ENCODE results near the gene ELK4.

ELK4 gene

DNA sequence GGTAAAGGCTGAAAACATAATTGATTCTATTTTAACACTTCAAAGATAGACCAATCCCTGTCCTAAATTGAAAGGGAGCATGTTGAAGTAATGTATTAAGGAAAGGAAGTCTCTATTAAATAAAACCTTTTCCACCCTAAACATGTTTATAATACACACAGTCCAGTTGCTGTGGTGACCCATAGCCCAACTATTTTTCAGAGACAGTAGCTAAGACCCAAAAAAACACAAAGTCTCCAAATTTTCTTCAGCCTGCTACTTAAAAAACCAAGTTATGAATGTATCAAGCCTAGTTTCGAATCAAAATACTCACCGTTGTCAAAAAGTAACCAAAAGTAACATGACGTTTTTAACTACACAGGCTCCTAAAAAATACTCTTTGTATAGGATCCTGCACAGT is 1.6 kb downstream of the ELK4 start:
- no peak for DNase-seq (ENCODE audit: low read depth, low spot score)

DNA sequence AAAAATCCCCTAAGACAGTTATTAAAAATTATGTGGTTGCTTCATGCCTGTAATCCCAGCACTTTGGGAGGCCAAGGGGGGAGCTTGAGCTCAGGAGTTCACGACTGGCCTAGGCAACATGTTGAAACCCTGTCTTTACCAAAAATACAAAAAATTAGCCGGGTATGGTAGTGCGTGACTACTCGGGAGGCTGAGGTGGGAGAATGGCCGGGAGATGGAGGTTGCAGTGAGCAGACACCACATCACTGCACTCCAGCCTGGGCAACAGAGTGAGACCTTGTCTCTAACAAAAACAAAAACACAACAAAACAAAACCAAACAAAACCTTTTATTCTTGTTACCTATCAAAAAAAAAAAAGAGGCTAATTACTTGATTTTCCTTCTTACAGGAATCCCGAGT is 2.1 kb downstream of the ELK4 start:
- DNase-seq (ENCODE audit: low read depth, low spot score) = no peak

DNA sequence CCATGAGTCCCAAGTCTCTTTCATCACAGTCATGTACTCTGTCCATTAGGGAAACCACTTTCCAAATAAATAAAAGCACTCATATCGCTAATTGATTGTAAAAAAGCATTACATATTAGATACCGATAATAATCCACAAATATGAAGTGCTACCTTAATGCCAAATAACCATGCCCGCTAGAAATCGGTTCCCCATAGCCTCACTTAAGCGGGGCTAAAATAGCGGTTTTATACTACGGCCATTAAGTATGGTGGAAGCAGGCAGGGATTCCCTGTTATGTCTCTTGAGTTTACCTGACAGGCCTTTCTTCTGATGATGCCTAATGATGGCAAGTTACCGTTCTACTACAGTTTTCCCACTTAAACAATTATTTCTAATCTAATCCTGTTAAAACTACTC is 3.9 kb downstream of the ELK4 start:
- DNase-seq (ENCODE audit: low read depth, low spot score) = no peak

DNA sequence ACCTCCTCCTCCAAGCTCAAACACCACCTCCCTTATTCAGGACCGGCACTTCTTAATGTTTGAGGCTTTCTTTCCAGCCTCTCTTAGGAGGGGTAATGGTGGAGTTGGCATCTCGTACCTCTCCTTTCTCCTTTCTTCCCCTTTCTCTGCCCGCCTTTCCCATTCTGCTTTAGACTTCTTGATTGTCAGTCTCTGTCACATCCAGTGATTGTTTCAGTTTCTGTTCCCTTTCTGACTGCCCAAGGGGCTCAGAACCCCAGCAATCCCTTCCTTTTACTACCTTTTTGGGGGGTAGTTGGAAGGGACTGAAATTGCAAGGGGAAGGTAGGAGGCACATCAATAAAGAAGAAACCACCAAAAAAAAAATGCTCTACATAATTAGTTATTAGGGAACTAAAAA is 5.6 kb downstream of the ELK4 start:
- DNase-seq (ENCODE audit: low read depth, low spot score) = no peak

DNA sequence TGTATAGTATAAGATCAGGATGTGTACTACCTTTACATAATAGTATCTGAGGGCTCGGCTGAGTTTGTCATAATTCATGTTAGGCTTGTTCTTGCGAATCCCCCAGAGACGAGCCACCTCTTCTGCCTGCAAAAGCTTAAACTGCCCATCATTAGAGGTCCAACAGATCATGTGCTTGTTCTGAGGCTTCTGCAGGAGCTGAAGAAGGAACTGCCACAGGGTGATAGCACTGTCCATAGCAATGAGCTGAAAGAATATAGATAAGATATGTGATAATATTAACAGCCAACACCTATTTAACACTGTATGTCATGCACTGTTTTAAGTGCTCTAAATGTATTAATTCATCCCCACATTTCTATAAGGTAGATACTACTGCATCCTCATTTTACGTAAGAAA is 8.2 kb downstream of the ELK4 start:
- no peak for DNase-seq (ENCODE audit: low read depth, low spot score)

DNA sequence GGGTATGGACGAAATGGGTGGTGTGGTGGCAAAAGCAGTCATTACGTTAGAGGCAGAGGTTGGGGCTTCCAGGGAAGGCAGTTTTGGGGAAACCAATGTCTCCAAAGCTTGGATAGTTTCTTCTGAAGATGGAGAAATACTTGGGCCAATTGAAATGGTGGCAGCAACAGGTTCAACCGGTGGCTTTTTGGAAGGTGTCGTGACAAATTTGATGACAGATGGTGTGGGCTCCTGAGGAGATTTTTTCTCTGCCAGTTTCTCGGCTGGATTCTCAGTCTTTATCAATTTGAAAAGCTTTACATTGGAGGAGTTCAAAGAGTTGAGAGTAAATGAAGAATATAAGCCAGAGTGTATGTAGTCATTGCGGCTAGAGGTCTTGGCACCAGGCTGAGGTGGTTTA is 11.5 kb downstream of the ELK4 start:
- no peak for DNase-seq (ENCODE audit: low read depth, low spot score)

DNA sequence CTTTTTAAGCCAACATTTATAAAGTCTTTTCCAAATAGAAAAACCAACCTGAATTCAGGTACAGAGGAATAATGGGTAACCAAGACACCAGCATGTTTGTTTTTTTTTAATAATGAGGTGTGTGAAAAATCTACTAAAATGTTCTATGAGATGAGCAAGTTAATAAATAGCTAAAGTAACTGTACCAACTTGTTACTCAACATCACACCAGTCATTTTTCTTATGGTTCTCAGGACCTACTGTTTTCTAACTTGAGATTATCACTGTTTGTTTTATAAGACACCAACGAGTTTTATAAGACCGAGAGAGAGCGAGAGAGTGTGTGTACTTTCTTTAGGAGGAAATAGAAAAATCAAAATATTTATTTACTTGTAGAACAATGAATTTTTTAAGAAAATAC is 12.4 kb downstream of the ELK4 start:
- DNase-seq (ENCODE audit: low read depth, low spot score) = no peak

DNA sequence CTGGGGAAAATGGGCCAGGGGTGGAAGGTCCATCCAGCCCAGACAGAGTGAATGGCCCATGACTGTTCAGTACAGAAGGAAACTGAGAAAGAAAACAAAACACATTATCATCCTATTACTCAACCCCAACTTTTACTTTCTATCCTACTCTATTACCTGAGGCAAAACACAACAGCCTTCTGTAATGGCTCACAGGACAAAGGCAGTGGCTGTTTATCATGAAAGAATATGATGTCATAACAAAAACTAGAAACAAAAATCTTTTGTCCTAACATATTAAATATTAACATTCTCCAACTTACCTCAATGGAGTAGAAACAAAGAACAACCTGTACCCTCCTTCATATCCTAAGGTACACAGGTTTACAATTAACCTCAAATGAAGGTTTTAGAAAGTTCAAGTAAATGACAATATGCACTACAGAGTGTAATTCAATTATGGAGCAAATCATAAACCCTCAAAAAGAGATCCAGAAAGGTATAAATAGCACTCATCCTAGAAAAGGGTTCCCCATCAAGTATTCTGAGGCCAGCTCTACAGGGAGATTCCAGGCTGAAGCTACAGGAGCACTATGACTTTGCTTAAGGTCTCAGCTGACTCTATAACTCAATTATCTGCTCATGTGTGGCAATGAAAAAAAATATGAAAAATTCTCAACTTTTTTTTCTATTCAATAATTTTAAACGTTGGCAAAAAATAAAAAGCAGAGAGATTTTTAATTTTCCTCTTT is 15.1 kb downstream of the ELK4 start:
- no peak for DNase-seq (ENCODE audit: low read depth, low spot score)

DNA sequence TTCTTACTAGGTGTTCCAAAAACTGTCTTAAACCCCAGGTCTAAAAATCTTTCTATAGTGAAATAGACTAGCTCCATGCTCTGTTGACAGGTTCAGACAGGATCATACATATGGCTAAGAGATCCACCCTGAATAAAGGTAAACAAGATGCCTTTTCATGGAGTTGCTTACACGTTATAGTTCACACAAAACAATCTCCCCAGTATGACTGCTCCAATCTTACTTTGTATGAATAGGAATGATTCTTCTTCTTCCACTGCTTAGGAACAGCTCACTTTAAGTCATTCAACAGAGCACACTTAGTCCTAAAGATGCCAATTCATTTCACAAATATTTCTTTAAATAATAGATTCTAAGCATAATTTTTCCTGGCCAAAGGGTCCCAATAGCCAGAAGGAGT is 16.0 kb downstream of the ELK4 start:
- DNase-seq (ENCODE audit: low read depth, low spot score) = no peak

DNA sequence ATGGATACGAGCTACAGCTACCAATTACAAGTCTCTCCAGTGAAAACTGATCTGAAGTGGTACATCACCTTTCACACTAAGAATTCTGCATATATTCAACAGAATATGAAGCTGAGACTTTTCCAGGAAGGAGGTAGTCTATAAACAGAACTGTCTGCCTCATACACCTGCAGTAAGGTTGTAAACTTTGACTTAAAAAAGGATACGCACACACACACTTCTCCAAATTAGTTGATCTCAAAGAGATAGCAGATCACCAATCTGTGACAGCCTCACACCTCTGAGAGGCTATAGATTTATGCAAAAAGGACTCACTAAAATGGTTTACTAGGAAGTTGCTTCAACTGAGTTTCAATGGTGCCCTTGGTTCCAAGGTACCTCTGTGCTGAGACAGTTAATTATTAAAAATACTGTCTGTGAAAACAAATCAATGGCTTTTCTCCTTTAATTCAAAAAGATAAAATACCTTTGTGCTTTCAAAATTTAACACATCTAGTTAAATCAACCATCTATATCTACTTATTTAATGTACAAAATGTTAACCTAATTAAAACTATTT is 17.9 kb downstream of the ELK4 start:
- DNase-seq (ENCODE audit: low read depth, low spot score) = no peak

DNA sequence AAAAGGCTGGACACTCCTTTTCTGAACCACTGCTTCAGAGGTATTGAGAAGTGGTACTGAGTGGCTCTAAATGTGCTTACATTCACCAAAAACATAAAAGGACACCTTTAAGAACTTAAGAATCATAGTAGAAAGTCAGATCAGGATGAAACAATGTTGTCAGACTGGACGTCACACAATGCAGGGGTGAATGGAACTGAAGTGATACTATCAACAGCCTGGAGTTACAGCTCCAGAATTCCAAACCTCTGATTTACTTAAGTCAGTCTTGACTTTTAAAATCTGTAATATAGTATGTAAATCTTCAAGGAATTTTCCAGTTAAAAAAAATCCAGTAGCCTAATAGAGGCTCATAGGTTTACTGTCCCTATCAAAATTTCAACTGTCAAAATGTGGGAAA is 19.3 kb downstream of the ELK4 start:
- DNase-seq (ENCODE audit: low read depth, low spot score) = no peak

DNA sequence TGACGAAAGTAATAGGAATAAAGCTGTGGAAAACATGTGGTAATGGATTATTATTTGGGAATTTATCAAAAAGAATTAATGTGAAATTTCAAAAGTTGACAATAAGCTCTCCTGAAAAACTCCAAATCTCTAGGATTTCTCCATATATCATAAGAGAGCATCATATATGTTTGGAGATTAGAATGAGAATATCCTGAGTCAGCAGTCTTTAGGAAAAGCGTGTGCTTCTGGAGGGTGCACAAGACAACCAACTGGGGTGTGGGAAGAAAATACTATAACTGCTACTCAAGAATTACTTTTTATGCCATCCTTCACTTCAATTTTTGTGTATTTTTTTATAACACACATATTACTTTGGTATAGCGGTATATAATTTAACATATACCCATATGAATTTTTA is 19.7 kb downstream of the ELK4 start:
- DNase-seq (ENCODE audit: low read depth, low spot score) = no peak

DNA sequence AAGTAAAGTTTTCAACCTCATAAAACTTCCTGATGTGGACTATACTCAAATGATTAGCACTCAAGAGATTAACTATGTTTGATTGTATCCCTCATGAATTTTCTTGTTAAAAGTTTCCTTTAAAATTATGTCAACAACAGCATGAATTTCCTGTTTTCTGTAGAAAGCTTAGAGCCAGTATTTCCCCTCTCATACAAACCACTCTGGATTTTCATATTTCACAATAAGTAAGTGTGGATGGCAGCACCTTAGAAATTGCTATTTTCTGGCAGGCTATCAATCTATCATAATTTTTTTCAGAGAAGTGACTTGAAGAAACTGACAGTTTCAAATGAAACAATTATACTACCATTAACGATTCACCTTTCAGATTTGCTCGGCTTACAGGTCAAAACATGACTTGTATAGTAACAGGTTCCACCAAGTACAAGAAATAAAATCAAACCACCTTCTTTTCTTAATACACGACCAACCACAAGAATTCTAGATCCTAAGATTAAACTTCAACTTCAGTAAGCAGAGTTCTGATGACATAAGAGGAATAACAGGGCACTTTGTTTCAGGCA is 20.8 kb downstream of the ELK4 start:
- no peak for DNase-seq (ENCODE audit: low read depth, low spot score)

DNA sequence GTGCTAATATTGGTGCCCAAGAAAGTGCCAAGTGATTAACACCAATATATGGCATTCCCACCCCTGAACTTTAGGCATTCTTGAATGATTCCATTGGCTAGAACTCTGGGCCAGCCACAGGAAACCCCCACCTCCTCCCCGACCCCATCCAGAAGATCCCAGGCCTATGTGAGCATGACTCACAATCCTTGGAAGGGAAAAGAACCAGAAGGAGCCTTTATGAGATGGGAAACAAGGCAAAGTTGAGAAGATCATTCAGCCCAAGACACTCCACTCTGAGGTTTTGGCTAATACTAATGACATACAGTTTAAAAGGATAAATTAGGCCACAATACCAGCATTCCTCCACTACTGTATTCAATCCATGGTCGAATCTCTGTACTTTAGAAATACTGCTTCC is 21.8 kb downstream of the ELK4 start:
- no peak for DNase-seq (ENCODE audit: low read depth, low spot score)

DNA sequence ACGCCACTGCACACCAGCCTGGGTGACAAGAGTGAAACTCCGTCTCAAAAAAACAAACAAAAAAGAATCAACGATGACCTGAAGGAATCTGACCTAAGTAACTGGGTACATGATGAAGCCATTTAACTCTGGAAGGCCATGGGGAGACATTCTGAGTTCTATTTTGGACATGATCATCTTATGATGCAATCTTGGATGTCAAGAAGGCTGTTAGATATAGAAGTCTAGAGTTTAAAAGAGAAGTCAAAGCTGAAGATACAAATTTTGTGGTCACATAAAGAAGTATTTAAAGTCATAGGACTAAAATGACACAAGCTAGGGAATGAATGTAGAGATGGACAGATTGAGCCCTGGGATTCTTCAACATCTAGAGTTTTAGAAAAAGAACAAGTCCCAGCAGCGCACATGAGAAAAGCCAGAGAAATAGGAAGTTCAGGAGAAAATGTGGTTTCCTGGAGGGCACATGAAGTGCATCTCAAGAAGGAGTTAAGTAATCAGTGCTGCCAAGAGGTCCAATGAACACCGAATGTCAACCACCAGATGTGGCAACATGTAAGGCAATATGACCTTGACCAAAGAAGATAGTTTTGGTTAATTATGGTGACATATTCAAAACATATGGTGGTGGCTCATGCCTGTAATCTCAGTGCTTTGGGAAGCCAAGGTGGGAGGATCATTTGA is 26.8 kb downstream of the ELK4 start:
- no peak for DNase-seq (ENCODE audit: low read depth, low spot score)

DNA sequence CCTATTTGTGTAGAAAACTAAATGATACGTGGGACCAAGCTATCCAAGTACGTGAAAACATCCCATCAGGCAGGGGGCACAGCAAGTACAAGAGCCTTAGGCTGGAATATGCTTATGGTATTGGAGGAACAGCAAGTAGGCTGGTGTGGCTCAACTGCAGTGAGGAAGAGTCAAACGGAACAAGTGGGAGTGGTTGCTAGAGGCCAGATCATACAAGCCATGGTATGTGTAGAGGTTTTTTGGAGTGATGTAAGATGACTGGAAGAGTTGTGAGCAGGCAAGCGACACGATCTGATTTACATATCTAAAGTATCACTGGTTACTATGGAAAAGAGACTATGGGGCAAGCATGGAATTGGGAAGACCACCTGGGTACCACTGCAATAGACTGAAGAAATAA is 27.8 kb downstream of the ELK4 start:
- DNase-seq (ENCODE audit: low read depth, low spot score) = no peak

DNA sequence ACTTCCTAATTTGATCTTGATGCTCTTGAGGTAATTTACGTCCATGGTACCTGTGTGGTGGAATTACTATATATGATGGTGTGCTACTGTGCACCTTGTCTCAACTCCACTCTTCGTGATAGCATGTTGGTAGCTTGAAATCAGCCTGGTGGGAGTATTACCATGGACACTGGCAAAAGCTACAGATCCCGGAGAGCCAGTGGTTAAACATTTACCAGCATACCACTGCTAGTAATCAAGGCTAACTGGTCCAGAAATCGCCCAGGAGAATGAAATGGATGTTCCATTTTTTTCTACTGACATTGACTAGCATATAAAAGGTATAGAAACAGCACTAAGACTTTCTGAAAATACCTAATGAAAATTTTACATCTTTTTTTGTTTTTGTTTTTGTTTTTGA is 30.6 kb downstream of the ELK4 start:
- DNase-seq (ENCODE audit: low read depth, low spot score) = no peak

DNA sequence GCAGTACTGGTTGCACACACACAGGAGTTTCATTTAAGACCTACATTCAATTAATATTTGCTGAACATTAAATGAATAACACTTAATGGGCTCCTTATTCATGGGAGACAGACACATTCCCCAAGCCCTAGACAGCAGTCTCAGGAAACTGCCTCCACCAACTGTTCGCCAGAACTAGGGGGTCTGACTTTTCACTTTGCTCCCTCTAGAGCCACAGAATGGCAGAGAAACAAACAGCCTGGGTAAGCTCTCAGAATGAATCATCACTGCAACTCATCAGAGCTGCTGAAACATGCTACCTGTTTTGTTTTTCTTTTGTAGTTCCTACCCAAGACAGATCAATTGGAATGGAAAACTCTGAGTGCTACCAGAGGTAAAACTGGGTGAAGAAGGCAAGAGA is 31.7 kb downstream of the ELK4 start:
- no peak for DNase-seq (ENCODE audit: low read depth, low spot score)

DNA sequence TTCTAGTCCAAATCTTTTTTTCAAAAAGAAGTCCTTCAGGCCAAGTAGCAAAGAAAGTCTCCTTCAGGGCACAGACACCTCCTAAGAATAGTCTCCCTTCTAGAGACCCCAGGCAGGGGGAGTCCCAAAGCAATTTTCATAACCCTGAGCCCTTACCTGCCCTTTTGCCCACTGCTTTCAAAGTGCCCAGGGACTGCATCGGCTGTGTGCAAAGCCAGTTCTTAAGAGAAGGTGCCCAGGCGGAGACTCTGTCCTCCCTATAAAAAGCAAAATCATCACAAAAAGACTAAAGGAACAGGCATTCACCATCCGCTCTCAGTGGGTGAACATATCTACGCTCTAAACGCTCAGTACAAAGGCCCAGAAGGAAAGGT is 32.2 kb downstream of the ELK4 start:
- DNase-seq (ENCODE audit: low read depth, low spot score) = no peak

DNA sequence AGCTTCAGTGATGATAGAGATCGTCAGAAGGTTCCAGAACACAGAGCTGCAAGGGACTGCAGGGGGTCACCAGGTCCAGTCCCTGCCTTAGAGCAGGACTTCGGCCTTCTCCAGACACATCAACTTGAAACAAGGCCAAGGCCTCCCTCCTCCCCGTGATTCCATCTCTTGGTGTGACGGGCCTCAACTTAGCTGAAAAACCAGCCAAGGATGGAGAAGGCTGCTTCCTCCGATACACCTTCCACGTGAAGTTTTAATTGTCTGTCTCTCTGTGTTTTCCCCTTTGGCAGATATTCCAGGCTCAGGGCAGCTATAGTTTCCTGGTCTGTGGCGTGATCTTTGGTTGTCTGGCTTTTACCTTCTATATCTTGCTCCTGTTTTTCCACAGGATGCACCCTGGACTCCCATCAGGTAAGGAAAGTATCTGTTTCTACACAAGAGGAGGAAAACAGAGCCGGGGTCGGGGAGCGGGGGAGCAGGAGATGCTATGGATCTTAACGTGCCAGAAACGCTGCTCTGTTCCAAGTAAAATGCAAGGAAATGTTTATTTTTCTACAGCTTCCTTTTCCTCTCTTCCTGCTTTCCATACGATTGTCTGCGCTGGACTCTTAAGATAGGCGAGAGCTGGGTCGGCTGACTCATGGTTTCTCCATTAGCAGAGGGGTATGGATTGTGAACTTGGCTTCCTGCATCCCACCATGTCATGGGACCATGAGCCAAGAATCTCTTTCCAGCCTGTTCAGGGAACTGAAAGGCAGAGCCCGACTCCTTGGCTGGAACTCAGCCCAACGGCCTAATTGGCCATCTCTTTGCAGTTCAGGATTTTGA is 32.8 kb downstream of the ELK4 start:
- DNase-seq (ENCODE audit: low read depth, low spot score) = no peak

DNA sequence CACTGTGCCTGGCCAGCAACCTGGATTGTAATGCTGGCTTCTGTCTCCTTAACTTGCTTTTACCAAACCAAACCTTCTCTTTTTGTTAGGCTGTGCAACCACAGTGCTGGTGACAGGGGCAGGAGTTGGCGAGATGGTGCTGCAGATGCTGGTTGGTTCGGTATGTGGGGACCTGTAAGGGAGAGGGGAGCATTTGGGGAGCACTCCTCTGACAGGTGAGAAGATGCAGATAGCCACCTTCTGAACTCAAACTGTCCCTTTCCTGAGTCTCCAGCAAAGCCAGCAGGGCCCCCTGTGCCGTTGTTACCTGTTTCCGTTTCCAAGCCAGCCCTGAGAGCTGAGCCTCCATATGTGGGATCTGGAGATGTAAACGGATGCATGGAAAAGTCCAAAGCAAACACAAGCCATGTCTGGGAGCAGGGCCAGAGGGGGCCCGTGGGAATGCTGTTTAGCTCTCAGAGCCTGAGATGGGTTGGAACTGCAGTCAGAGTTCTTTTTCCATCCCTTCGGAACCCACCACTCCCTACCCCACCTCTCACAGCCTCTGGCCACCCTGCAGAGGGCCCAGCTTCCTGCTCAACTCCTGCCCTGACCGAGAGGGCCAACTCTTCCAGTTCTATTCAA is 34.0 kb downstream of the ELK4 start:
- no peak for DNase-seq (ENCODE audit: low read depth, low spot score)

DNA sequence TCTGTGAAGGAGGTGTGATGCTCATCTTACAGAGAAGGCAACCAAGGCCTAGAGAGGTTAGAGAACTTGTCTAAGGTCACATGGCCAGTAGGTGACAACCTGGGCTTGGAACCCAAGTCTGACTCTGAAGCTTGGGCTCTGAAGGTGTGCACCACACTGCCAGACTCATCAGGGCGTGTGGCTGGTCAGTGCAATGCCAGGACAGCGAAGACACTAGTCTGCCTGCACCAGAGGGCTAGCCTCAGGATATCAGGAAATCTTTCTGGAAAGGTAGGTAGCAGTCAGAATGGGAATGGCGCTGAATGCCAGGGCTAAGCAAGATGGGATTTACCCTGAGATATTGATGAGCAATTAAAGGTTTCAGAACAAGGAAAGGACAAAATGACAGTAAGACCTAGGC is 34.9 kb downstream of the ELK4 start:
- no peak for DNase-seq (ENCODE audit: low read depth, low spot score)

Data from activated CD4-positive, CD25-positive, alpha-beta regulatory T cell treated with anti-CD3 and anti-CD28 coated beads, Interleukin-2, amount 50 U/mL, for 16 hours (primary cell).